Dermis microvascular lymphatic vessel endothelial cell (primary cell): ENCODE measurements around the gene BMP6. TPM values are rescaled to one million over a fixed set of nuclear protein-coding genes. Genes with fewer than 3 reads are reported as not detected.

Experiments
- DNase-seq, 2 donors: peaks; one replicate each; pipeline versions ENCODE4 v3.0.0 to v3.0.0-alpha.2; 2010; ENCODE audit warnings: low read depth in 2 of 2
- total RNA-seq: library from RNA; depleted of rRNA; stranded (reverse); fragments of >200 nt; gene quantifications from 2 replicates; pipeline ENCODE4 v1.2.1, GENCODE V29; 2014

The BMP6 gene
- total RNA-seq, result 72.8 and 153 TPM in 2 replicates

- peak; percentile 81 to 96 for DNase-seq
Observed at GRCh38 chr6:7725849-7726415, at the start of gene BMP6. Gene BMP6, plus strand, starts transcription at chr6:7726099. Its CDS starts 857 bp downstream, at chr6:7726956.

- no peak for DNase-seq
Observed at GRCh38 chr6:7677229-7677628, 48.7 kb upstream of the BMP6 start.

- no peak for DNase-seq
Observed at GRCh38 chr6:7680393-7681075, 45.4 kb upstream of the BMP6 start.

- DNase-seq, result no peak
Observed at GRCh38 chr6:7681449-7681848, 44.5 kb upstream of the BMP6 start.

GRCh38 chr6:7684076-7684475 lies 41.8 kb upstream of the BMP6 start:
- DNase-seq, result no peak

GRCh38 chr6:7684843-7685242 lies 41.1 kb upstream of the BMP6 start:
- no peak for DNase-seq

- no peak for DNase-seq
Observed at GRCh38 chr6:7685276-7685675, 40.6 kb upstream of the BMP6 start.

GRCh38 chr6:7687145-7688111 lies 38.5 kb upstream of the BMP6 start:
- DNase-seq, result no peak

GRCh38 chr6:7691021-7691420 lies 34.9 kb upstream of the BMP6 start:
- no peak for DNase-seq

- peak in 1 of 2 donors; percentile 80 for DNase-seq
Observed at GRCh38 chr6:7691675-7692452, 34.0 kb upstream of the BMP6 start.

- DNase-seq, result no peak
Observed at GRCh38 chr6:7692453-7692784, 33.5 kb upstream of the BMP6 start.

- DNase-seq, result no peak
Observed at GRCh38 chr6:7693827-7694226, 32.1 kb upstream of the BMP6 start.

GRCh38 chr6:7696061-7696460 lies 29.8 kb upstream of the BMP6 start:
- no peak for DNase-seq

- DNase-seq, result peak in 1 of 2 donors; percentile 39
Observed at GRCh38 chr6:7697432-7697819, 28.5 kb upstream of the BMP6 start.

GRCh38 chr6:7697820-7698623 lies 27.9 kb upstream of the BMP6 start:
- peak; percentile 83 to 87 for DNase-seq

- no peak for DNase-seq
Observed at GRCh38 chr6:7701212-7701834, 24.6 kb upstream of the BMP6 start.

- DNase-seq, result peak in 1 of 2 donors; percentile 7
Observed at GRCh38 chr6:7703148-7703680, 22.7 kb upstream of the BMP6 start.

GRCh38 chr6:7705483-7705882 lies 20.4 kb upstream of the BMP6 start:
- no peak for DNase-seq

- no peak for DNase-seq
Observed at GRCh38 chr6:7706269-7706668, 19.6 kb upstream of the BMP6 start.

- no peak for DNase-seq
Observed at GRCh38 chr6:7707787-7708186, 18.1 kb upstream of the BMP6 start.
